Ovary (tissue), 9 donors: ENCODE data around the gene IL17RA. TPM values are rescaled to one million over a fixed set of nuclear protein-coding genes. Genes with fewer than 3 reads are reported as not detected.

ENCODE experiments used
- DNase-seq, 5 donors: peaks; one replicate each; pipeline ENCODE4 v3.0.0-alpha.2; 2019 to 2020
- H3K27ac ChIP-seq, 2 donors: fragments of 200-600 bp; one replicate each; pipeline versions ENCODE4 v1.5.1 to v1.8.0; 2019 to 2022
- H3K27me3 ChIP-seq: fragments of 200-600 bp; one replicate; pipeline ENCODE4 v1.8.0; 2022
- H3K36me3 ChIP-seq: fragments of 200-600 bp; sonication (generic); one replicate; pipeline ENCODE4 v1.5.1; 2019
- H3K4me1 ChIP-seq: one replicate; pipeline ENCODE4 v1.8.1; 2013; ENCODE audit warnings: mild to moderate bottlenecking, moderate library complexity; ENCODE audit not compliant: insufficient read depth
- H3K4me3 ChIP-seq: fragments of 200-600 bp; sonication (generic); one replicate; pipeline ENCODE4 v1.5.1; 2017
- H3K9me3 ChIP-seq, 2 donors: fragments of 200-600 bp in 1 of 2; sonication (generic) in 1 of 2; one replicate each; pipeline versions ENCODE4 v1.5.1 to v1.8.1; 2013 to 2019; ENCODE audit warnings: mild to moderate bottlenecking in 1 of 2, moderate library complexity in 1 of 2
- EP300 ChIP-seq: sonication (generic); formaldehyde crosslinking; IDR thresholded peaks from one replicate; pipeline ENCODE4 v1.6.1; 2017; ENCODE audit warnings: antibody characterized with exemption
- POLR2A ChIP-seq: fragments of 450-650 bp; IDR thresholded peaks from one replicate; pipeline ENCODE4 v1.6.1; 2017; ENCODE audit warnings: antibody characterized with exemption, mild to moderate bottlenecking, moderate library complexity
- WGBS, 3 donors: extraction: QIAGEN DNeasy Blood & Tissue Kit in 1 of 3; methylation state at CpG; one replicate each; pipeline versions ENCODE4 v1.1.5 to v1.1.7; 2013 to 2017; 5-methylcytosine and 5-hydroxymethylcytosine counted together
- intact Hi-C, 4 donors: fragments of 100-400 bp; cut with DNase I; formaldehyde crosslinking; loops; one replicate each; pipeline versions ENCODE4 v1.11.0 to v1.15.1; 2022 to 2023
- polyA plus RNA-seq, 2 donors: library from polyadenylated mRNA; stranded (reverse); fragments of 200-250 nt in 1 of 2; fragments of 350-450 nt in 1 of 2; fragmentation: Illumina TruSeq in 1 of 2; extraction: RNeasy Lipid Tissue Mini Kit (QIAGEN cat#74804) in 1 of 2; gene quantifications; one replicate each; pipeline ENCODE4 v1.2.3, GENCODE V29; 2013 to 2014
- total RNA-seq, 7 donors: library from RNA; depleted of rRNA in 2 of 7; stranded (reverse); fragments of >200 nt in 2 of 7; fragmentation: NEBNext Ultra II Directional in 3 of 7; extraction: Animal tissue kit (Norgen Biotek cat#: 25700) in 3 of 7; gene quantifications; one replicate each; pipeline versions ENCODE4 v1.1.0 to v1.2.4, GENCODE V29; 2016 to 2023
- TF ChIP-seq, protein P1 (sequence below), 3 donors: fragments of 450-650 bp in 2 of 3; fragments of 200-600 bp in 1 of 3; IDR thresholded peaks; one replicate each; pipeline versions ENCODE4 v1.5.1 to v1.8.0; 2016 to 2022; ENCODE audit warnings: antibody characterized with exemption in 3 of 3, mild to moderate bottlenecking in 1 of 3
- donor health status: DM: no; HTN: no; CAD: no; lungs with moderate emphysema.
- donor health status: DM: no; HTN: no; CAD: no.
- donor health status: Bipolar disorder and iron deficiency.
- donor health status: DM: yes; HTN: yes; CAD: no.
- donor health status: DM: no; HTN: no; CAD: no.
- donor health status: DM: yes; HTN: yes; CAD: no.

IL17RA gene
- total and polyA plus RNA-seq, 9 donors, result 6.4 to 18.1 (median 13.1) TPM

DNA sequence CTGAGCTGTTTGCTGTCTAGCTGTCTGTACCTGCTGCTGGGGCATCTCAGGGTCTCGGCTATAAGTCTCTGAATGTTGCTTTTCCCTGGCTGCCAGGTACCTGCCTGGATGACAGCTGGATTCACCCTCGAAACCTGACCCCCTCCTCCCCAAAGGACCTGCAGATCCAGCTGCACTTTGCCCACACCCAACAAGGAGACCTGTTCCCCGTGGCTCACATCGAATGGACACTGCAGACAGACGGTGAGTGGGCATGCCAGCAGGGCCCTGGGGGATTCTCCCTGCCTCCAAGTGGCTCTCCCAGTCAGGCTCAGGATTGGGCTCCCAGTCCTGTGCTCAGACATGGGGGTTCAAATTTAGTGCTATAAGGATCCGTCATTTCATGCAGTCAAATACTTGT, 12.9 kb downstream of the IL17RA start:
- no peaks in the 10 kb centered on the region for H3K36me3 ChIP-seq
- 86 to 92% (median 91%) methylated on average over 6 of the region's 6 CpGs for WGBS, 3 donors
- no peak for DNase-seq
- H3K27me3 ChIP-seq, result no peaks in the 10 kb centered on the region
- H3K27ac ChIP-seq, result no peak overlapping the region
- TF ChIP-seq, protein P1, sequence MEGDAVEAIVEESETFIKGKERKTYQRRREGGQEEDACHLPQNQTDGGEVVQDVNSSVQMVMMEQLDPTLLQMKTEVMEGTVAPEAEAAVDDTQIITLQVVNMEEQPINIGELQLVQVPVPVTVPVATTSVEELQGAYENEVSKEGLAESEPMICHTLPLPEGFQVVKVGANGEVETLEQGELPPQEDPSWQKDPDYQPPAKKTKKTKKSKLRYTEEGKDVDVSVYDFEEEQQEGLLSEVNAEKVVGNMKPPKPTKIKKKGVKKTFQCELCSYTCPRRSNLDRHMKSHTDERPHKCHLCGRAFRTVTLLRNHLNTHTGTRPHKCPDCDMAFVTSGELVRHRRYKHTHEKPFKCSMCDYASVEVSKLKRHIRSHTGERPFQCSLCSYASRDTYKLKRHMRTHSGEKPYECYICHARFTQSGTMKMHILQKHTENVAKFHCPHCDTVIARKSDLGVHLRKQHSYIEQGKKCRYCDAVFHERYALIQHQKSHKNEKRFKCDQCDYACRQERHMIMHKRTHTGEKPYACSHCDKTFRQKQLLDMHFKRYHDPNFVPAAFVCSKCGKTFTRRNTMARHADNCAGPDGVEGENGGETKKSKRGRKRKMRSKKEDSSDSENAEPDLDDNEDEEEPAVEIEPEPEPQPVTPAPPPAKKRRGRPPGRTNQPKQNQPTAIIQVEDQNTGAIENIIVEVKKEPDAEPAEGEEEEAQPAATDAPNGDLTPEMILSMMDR (IDR thresholded peaks at IDR 0.05), result no peak
- TF ChIP-seq POLR2A (no peak), EP300 (no peak)
- no peaks in the 10 kb centered on the region for H3K9me3 ChIP-seq
- no peak overlapping the region for H3K4me3 ChIP-seq
- H3K4me1 ChIP-seq, result no peaks in the 10 kb centered on the region
- intact Hi-C loops, result loop anchor here in 1 of 4 donors (10.0 kb wide), 1 partner anchor 397 kb away; no protein-coding TSS in a partner anchor

DNA sequence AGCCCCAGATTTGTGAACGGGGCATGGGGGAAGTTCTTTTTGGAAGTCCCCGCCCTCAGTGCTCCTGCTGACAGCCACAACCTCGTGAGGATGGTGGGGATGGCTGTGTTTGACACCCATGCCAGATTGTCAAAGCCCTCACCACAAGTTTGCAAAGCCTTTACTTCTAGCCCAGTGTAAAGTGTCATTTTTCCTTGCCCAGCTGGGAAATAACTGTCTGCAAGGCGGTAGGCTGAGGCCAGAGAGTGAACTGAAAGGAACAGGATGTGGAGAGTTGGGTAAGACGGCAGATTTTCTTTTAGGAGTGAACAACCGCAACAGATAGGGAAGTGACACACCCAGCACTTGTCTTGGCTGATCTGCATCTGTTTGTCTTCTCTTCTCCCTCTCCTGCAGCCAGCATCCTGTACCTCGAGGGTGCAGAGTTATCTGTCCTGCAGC, 13.6 kb downstream of the IL17RA start:
- Histone ChIP-seq H3K27ac (no peak overlapping the region), H3K9me3 (no peaks in the 10 kb centered on the region), H3K4me3 (no peak overlapping the region), H3K27me3 (no peaks in the 10 kb centered on the region), H3K4me1 (no peaks in the 10 kb centered on the region), H3K36me3 (no peaks in the 10 kb centered on the region)
- TF ChIP-seq EP300, result no peak
- TF ChIP-seq POLR2A, result no peak
- TF ChIP-seq, protein P1 (IDR thresholded peaks at IDR 0.05), result no peak
- intact Hi-C loops, result loop anchor here in 1 of 4 donors (10.0 kb wide), 1 partner anchor 396 kb away; no protein-coding TSS in a partner anchor
- 86 to 91% (median 88%) methylated on average over 7 of the region's 7 CpGs for WGBS, 3 donors
- no peak for DNase-seq

DNA sequence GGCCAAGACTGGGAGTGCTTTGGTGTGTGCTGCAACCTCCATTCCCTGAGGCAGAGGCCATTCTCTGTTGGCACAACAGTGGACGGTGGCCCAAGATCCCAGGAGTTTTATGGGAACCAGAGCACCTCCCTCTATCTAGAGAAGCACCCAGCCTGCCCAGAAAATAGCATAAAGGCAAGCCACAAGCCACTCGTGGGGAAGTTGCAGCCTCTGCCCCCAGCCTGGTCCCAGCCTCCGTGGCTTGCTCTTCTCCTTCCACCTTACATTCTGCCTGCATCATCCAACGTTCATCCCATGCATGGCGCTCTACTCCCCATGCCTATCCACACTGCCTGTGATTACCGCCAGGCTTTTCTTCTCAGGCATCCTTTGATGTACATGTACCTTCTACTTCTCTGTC, 15.8 kb downstream of the IL17RA start:
- H3K4me3 ChIP-seq, result no peak overlapping the region
- H3K4me1 ChIP-seq, result no peaks in the 10 kb centered on the region
- no peak for DNase-seq
- TF ChIP-seq EP300 (no peak), POLR2A (no peak)
- TF ChIP-seq, protein P1 (IDR thresholded peaks at IDR 0.05), result no peak
- intact Hi-C loops, result no loop called here
- 81 to 86% (median 85%) methylated on average over 6 of the region's 6 CpGs for WGBS, 3 donors
- no peaks in the 10 kb centered on the region for H3K27me3 ChIP-seq
- no peaks in the 10 kb centered on the region for H3K9me3 ChIP-seq
- no peaks in the 10 kb centered on the region for H3K36me3 ChIP-seq
- no peak overlapping the region for H3K27ac ChIP-seq

DNA sequence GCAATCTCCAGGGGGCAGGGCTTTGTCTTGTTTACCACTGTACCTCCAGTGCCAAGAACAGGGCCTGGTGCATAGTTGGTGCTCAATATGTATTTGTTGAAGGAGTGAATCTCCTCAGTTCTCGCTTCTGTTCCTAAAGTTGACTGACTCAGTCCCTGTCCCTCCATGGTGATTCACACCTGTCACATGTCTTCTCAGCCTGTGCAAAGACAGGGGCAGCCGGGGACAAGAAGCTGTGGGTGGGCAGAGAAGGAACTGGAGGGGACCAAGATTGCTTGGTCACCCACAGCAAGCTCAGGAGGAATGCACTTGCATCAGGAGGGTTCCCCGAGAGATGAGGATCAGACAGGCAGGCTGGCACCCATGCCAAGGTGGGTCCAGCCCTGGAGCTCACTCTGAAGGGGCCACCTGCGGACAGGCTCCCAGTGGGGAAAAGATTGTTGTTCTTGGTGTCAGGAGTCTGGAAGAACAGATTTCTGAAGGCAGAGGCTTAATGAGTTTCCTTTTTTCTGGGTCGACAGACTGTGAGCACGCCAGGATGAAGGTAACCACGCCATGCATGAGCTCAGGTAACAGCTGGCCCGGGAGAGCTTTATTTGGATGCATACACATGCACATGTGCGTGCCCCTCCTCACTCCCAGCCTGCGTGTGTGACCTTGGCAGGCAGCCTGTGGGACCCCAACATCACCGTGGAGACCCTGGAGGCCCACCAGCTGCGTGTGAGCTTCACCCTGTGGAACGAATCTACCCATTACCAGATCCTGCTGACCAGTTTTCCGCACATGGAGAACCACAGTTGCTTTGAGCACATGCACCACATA, 16.9 kb downstream of the IL17RA start:
- Histone ChIP-seq H3K9me3 (no peaks in the 10 kb centered on the region), H3K4me1 (no peaks in the 10 kb centered on the region), H3K36me3 (no peaks in the 10 kb centered on the region), H3K4me3 (no peak overlapping the region), H3K27me3 (no peaks in the 10 kb centered on the region), H3K27ac (no peak overlapping the region)
- TF ChIP-seq EP300, result no peak
- no peak for TF ChIP-seq POLR2A
- TF ChIP-seq, protein P1 (IDR thresholded peaks at IDR 0.05), result no peak
- intact Hi-C loops, result no loop called here
- WGBS, 3 donors, result 75 to 81% (median 81%) methylated on average over 14 of the region's 14 CpGs
- no peak for DNase-seq
